GM19438 (cell line): ENCODE results near the gene KCND3.
A peak's percentile ranks its signal among the peaks of the same experiment; 100 is the strongest.
"Not testable (repeated sequence)": the region's sequence is repeated elsewhere in the genome, so short reads cannot be mapped to it uniquely, and the experiment has no call there.

Experiments
- ATAC-seq: cut with Tn5 transposase; IDR thresholded peaks from one replicate; pipeline ENCODE4 v1.9.1; 2021; ENCODE audit warnings: low read depth; ENCODE audit not compliant: unreplicated experiment

Gene KCND3

DNA sequence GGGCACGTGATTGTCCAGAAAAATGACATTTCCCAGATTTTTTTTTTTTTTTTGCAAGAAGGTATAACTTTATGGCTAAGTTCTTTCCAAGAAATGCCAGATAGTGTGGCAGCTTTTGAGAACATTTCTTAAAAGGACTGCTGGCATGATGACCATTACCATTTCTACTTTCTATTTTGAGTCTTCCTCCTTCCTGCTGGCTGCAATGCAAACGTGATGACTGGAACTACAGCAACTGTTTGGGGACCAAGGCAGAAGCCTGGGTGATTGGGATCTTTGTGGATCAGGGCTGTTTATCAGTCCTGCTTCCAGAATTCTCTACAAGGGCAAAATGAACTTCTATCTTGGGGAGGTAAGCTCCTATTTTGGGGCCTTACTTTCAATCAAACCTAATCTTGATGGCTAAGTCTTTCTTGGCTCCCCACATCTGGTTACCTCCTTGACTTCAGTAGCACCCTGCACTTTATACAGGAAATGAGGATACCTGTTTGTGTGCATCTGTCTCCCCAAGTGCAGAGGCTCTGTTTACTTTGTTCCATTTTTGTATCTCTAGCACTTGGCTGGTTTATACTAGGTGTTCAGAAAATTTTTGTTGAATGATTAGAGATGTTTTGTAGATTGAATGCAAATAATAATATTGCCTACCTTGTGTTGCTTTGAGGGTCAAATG lies 237.4 kb downstream of the KCND3 start:
- ATAC-seq, result no peak

- no peak for ATAC-seq
Measured at GRCh38 chr1:111750856-111751255, 238.6 kb downstream of the KCND3 start.

- no peak for ATAC-seq
Measured at GRCh38 chr1:111749628-111750027, 239.8 kb downstream of the KCND3 start.

DNA sequence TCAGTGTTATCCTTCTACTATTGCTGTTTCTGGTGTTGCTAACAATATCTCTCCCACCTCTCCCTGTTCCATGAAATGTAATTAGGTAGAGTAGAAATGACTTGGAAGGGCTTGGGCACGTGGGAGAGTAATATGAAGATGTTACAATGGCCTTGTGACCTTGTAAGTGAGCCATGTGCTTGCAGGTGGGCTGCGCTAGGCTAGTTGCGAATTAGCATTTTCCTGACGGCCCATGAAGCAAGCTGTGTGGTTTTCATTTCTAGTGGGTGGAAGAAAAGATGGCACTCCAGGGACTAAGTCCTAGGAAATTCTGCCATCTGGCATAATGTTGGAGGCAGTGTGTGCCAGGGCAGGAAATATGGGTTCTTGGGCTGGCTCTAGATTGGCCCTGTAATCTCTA lies 241.5 kb downstream of the KCND3 start:
- no peak for ATAC-seq

- no peak for ATAC-seq
Measured at GRCh38 chr1:111747282-111747734, 242.2 kb downstream of the KCND3 start.

DNA sequence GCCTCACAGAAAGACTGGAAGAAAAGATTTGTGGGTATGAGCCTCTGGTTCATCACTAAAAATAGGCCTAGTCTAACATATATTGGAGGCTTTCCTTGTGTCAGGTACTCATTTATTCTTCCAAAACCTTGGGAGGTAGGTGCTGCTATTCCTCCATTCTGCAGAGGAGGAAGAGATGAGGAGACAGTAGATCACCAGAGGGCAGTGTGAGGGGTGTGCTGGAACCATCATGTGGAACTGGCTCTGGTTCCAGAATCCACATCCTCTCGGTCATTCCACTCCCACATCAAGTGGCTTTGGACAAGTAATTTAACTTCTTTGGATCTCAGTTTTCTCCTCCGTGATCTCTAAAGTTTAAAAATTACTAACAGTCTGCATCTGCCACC lies 242.9 kb downstream of the KCND3 start:
- ATAC-seq, result no peak

GRCh38 chr1:111745675-111746613 lies 243.5 kb downstream of the KCND3 start:
- no peak for ATAC-seq

DNA sequence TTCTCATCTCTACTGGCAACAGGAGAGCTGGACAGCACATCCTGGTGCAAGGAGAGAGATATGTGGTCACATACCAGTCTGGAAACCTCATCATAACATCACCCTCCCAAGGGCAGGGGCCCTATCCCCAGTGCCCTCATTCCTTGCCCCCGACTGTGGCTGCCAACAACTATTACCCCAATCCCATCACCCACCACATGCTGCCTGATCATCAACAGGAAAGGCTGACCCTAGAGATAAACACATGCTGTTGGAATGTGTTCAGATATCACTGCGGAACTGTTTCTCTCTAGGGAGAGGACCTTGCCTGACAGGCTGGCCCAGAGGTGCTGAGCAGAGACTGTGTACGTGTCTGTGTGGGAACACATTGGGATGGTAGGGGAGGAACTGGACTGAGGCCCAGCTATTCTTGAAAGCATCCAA lies 245.8 kb downstream of the KCND3 start:
- no peak for ATAC-seq

- ATAC-seq, result no peak
Measured at GRCh38 chr1:111742938-111743549, 246.4 kb downstream of the KCND3 start.

- ATAC-seq, result not testable (repeated sequence)
Measured at GRCh38 chr1:111742292-111742691, 247.2 kb downstream of the KCND3 start.

GRCh38 chr1:111739925-111740765 lies 249.3 kb downstream of the KCND3 start:
- ATAC-seq, result no peak

DNA sequence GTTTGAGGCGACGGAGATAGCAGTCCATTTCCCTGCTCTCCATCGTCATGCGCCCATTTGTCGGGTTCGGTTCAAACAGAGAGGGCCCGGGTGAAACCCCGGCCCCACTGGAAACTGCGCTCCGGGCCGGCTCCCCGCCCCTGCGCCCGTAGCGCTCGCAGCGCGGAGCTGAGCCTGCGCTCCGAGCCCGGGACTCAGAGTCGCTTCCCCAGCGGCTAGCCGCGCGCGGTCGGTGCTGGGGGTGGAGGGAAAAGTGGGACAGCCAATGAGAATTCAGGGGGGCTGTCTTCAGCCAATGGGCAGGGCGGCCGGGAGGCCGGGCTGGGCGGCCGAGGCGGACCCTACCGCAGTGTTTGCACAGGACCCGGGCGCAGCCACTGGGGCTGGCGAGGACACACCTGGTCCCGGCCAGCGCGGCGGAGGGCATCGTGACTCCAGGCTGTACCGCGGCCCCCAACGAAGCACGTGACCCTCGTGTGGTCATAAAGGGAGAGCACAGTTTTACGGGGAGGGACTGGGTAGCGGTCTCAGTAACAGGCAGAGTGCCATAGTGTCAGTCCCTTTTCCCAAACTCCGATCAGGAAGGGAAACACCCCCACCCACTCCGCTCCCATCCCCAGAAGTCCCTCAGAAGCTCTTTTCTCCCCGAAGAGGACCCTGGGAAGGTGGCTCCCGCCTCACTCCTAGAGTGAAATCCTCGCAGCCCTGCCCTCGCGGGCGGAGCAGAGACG lies 250.1 kb downstream of the KCND3 start, which contains the start of gene INKA2:
Gene INKA2 (minus strand): TSS at position 202 of the 731 bp plus-strand sequence. CDS start 153 bp downstream, at position 49.
- ATAC-seq, result peak; percentile 83

DNA sequence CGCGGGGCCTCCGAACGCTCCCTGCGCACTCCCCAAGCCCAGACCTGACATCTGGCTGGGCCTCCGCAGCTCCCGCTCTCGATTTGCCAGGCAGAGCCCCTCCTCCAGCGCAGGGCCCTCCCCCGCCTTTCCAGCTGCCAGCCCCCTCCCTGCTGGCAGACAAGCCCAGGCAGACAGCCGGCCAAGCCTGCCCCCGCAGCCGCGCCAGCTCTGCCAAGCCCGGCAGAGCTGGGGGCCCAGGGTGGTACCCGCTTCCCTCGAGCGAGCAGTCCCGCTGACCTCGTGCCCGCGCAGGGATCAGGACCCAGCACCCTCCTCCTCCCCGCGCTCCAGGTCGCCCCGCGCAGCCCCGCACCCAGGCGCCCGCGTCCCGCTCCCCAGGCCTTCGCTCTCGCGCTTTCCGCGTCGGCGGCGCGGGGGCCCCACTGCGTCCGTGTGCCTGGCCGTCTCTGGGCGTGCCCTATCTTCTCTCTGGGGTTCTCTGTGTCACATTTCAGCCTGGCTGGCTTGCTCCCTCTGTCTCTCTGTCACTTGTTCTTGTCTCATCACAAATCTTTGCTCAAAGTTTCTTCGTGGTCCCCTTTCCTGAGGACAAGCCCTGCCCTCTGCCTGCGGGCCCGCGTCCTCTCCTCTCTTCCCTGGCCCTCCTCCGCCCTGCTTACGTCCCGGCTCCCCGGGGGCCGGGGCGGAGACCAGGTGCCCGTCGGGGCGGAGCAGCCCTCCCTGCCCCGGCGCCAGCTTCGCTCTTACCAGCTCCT lies 250.9 kb downstream of the KCND3 start:
- ATAC-seq, result peak; percentile 44

GRCh38 chr1:111738133-111738435 lies 251.4 kb downstream of the KCND3 start:
- no peak for ATAC-seq

DNA sequence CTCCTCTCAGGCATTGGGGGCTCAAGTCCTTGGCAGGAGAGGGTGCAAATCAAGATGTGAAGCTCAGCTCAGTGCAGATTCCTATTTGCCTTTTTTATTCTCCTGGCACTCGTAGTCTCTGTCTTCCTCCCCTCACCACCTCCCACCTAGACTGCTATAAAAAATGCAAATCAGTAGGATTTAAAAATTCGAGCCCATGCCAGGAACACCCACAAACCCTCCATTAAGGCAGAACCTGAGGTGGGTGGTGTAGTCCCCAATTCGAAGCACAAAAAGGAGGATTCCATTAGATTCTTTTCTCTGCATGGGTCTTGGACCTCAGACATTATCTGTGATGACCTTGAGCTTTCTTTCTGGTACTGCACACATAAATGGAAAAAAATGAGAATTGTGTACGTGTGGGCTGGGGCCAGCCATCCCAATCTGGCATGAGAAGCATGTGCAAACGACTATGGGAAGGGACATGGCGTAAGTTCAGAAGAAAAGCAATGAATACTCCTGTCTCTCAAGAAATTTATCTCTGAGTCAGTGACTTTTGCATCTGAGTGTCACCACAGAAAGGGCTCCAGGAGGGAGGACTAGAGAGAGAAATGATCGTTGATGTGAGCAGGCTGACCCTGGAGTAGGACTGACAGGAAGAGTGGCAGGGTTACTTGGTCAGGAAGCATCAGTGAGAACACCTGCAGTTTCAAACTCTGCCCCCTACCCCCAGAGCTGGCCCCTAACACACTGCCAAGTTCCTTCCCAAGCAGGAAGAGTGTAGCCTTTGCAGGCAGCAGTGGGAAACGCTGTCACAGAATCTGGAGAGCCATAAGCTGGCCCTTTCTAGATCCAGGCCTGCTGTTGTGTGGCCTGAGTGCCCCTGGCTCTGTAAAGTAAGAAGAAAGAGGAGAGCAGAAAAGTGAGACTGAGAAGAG lies 252.0 kb downstream of the KCND3 start:
- no peak for ATAC-seq

- no peak for ATAC-seq
Measured at GRCh38 chr1:111736548-111737215, 252.8 kb downstream of the KCND3 start.

DNA sequence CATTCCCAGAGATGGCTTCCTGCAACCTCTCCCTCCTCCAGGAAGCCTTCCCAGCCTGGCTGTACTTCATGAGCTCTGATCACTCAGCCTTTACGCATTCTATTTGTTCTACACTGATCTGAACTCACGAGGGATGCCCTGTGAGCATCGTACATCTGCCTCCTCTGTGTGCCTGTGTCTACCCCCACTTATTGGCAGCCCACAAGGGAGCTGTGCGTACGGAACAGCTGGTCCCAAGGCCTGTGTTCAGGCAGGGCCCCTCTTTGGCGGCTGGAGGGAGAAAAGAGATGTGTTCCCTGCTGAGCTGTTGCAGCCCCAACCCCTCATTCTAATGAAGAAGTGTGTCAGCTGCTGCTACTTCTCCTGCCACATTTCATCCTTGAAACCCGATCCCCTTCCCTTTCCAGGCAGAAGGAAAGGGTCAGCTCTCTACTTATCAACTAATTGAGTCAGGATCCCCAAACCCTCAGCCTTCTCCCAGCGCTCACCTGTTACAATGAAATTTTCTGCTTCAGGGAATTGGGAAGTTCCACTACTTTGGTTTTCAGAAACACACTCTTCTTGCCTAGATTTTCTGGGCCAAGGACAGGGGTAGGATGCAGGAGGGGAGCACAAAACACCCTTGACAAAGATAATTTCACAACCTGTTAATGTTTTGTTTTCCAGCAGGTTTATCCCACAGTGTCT lies 253.5 kb downstream of the KCND3 start:
- ATAC-seq, result no peak
